ENCODE measurements around the gene LBR.

The LBR gene

GRCh38 chr1:225462714-225463574, 35.1 kb upstream of the LBR start (continued):
- TF ChIP-seq HOXC10 (CRISPR knock-in tag; IDR thresholded peaks at IDR 0.05) = no peak
- TF ChIP-seq ZNF585B (tag by site-specific recombination; IDR thresholded peaks at IDR 0.05) = no peak
- no peak for TF ChIP-seq ZNF530 (tag by site-specific recombination; IDR thresholded peaks at IDR 0.05; ENCODE audit: low read depth)
- no peak for TF ChIP-seq ZNF23 (tag by site-specific recombination; IDR thresholded peaks at IDR 0.05; ENCODE audit: borderline replicate concordance)
- TF ChIP-seq GLI2 (tag by site-specific recombination; IDR thresholded peaks at IDR 0.05; ENCODE audit: borderline replicate concordance, low read depth) = no peak
- peak; percentile 86 for TF ChIP-seq ZNF398 (tag by site-specific recombination; IDR thresholded peaks at IDR 0.05)
- TF ChIP-seq ZNF211 (tag by site-specific recombination; IDR thresholded peaks at IDR 0.05; ENCODE audit: low read depth) = no peak
- TF ChIP-seq ZNF596 (tag by site-specific recombination; IDR thresholded peaks at IDR 0.05) = peak; percentile 23; the same call in 1 of the 2 replicates
- no peak for TF ChIP-seq PBX3 (CRISPR knock-in tag; IDR thresholded peaks at IDR 0.05)
- peak; percentile 24; the same call in 1 of the 2 replicates for TF ChIP-seq PRDM6 (tag by site-specific recombination; IDR thresholded peaks at IDR 0.05)
- no peak for TF ChIP-seq KLF1 (tag by site-specific recombination; IDR thresholded peaks at IDR 0.05)
- no peak for TF ChIP-seq ZNF473 (tag by site-specific recombination; IDR thresholded peaks at IDR 0.05)
- TF ChIP-seq KLF16 (tag by site-specific recombination; IDR thresholded peaks at IDR 0.05) = peak; percentile 21; the same call in 1 of the 2 replicates
- TF ChIP-seq ZNF76 (tag by site-specific recombination; IDR thresholded peaks at IDR 0.05; ENCODE audit: borderline replicate concordance, low read depth) = no peak
- peak; percentile 85; the same call in 1 of the 2 replicates for TF ChIP-seq ZNF223 (tag by site-specific recombination; IDR thresholded peaks at IDR 0.05)

- TF ChIP-seq ZNF558 (tag by site-specific recombination; IDR thresholded peaks at IDR 0.05) (no peak), ZNF544 (tag by site-specific recombination; IDR thresholded peaks at IDR 0.05) (0 out of 2 replicates have a peak, but pooled peaks have one; percentile 20), IKZF3 (tag by site-specific recombination; IDR thresholded peaks at IDR 0.05) (peak; percentile 21; the same call in 1 of the 2 replicates), ZBTB48 (tag by site-specific recombination; IDR thresholded peaks at IDR 0.05) (peak; percentile 33; the same call in 1 of the 2 replicates), ZBTB49 (tag by site-specific recombination; IDR thresholded peaks at IDR 0.05; ENCODE audit: low read depth) (no peak), ZNF660 (tag by site-specific recombination; IDR thresholded peaks at IDR 0.05) (no peak)
- Histone ChIP-seq H3K36me3 (ENCODE audit: control insufficient read depth in 2 of 2, insufficient read depth in 1 of 2, low read length in 2 of 2) (no peaks in the 10 kb centered on the region), H3K4me1 (ENCODE audit: control insufficient read depth, insufficient read depth, low read length) (peaks cover 28% of the 10 kb centered on the region), H3K27ac (ENCODE audit: extremely low read depth, low read depth, low read length) (no peak overlapping the region; the same call in 1 of the 2 replicates), H3K9me3 (ENCODE audit: control insufficient read depth, insufficient read depth, low read depth, low read length) (no peaks in the 10 kb centered on the region), H3K4me3 (ENCODE audit: low read depth, low read length) (no peak overlapping the region)
- ChIA-PET POLR2A (interaction anchor here (1.2 kb wide), 1 partner anchor 22 kb away, joined by 3 read pairs; no protein-coding TSS in a partner anchor), CTCF (interaction anchor here (0.6 to 7.1 kb wide), 3 partner anchors 12 to 529 kb away, joined by 3 to 54 read pairs (median 4); no protein-coding TSS in a partner anchor)
Observed at GRCh38 chr1:225462429-225462713, 34.5 kb upstream of the LBR start.

Data from HEK293 (cell line).